GM12878 (cell line): Measurements from ENCODE around the gene ANK2. TPM values are rescaled to one million over a fixed set of nuclear protein-coding genes. Genes with fewer than 3 reads are reported as not detected.

Experiments used
- ATAC-seq: fragments of 200-7000 bp; cut with Tn5 transposase; 3 replicates; pipeline ENCODE4 v1.9.1; 2020; ENCODE audit warnings: mild to moderate bottlenecking, moderate library complexity
- BruUV-seq: library from RNA; stranded (reverse); fragments of 400-500 nt; replicated peaks from 2 replicates; lab custom pipeline; 2021; lab: Mats Ljungman, UMichigan
- CTCF ChIA-PET: fragments of 300-600 bp; sonication (Branson Sonifier 250); formaldehyde crosslinking; extraction: SDS; loops from one replicate; lab custom pipeline; 2021; ENCODE audit warnings: inconsistent platforms; lab: Yijun Ruan, JAX
- POLR2A ChIA-PET: fragments of 350-600 bp; formaldehyde crosslinking; extraction: SDS; loops from one replicate; lab custom pipeline; 2021; ENCODE audit warnings: inconsistent platforms; lab: Charles Lee
- RAD21 ChIA-PET: fragments of 300-600 bp; sonication (Branson Sonifier 250); formaldehyde crosslinking; loops from one replicate; lab custom pipeline; 2023; ENCODE audit warnings: antibody characterized with exemption; ENCODE audit not compliant: unreplicated experiment; lab: Charles Lee
- SMC1A ChIA-PET: fragments of 300-600 bp; sonication (Branson Sonifier 250); formaldehyde crosslinking; loops from one replicate; lab custom pipeline; 2023; ENCODE audit not compliant: unreplicated experiment, uncharacterized antibody; lab: Charles Lee
- DNase-seq: peaks from one replicate; pipeline ENCODE4 v3.0.0-alpha.2; 2011; ENCODE audit warnings: low read depth, low spot score
- FAIRE-seq: peaks from 3 replicates; lab custom pipeline; 2011; peaks lifted over from hg19 to GRCh38; lab: Jason Lieb, UNC
- H2AFZ ChIP-seq: 2 replicates; pipeline ENCODE4 v1.6.0; 2011; ENCODE audit warnings: low read depth, low read length, control low read depth; ENCODE audit not compliant: control insufficient read depth
- H3K27ac ChIP-seq: 2 replicates; pipeline ENCODE4 v1.5.1; 2011; ENCODE audit warnings: control low read depth; ENCODE audit not compliant: control insufficient read depth, insufficient read depth
- H3K27me3 ChIP-seq, 2 experiments: replicated peaks in 1 of 2; 2 replicates each; pipeline versions ENCODE4 v1.6.0 to v1.6.1; 2011; ENCODE audit warnings: low read length in 1 of 2; ENCODE audit not compliant: control insufficient read depth in 2 of 2, insufficient read depth in 2 of 2
- H3K36me3 ChIP-seq, 2 experiments: 2 replicates each; pipeline ENCODE4 v1.5.1; 2011; ENCODE audit warnings: low read length in 1 of 2; ENCODE audit not compliant: control insufficient read depth in 2 of 2, insufficient read depth in 2 of 2
- H3K4me1 ChIP-seq: 2 replicates; pipeline ENCODE4 v1.6.1; 2011; ENCODE audit warnings: mild to moderate bottlenecking, low read length, moderate library complexity, mixed read lengths; ENCODE audit not compliant: control insufficient read depth, insufficient read depth
- H3K4me2 ChIP-seq: 2 replicates; pipeline ENCODE4 v1.6.0; 2011; ENCODE audit warnings: control low read depth; ENCODE audit not compliant: control insufficient read depth, insufficient read depth
- H3K4me3 ChIP-seq: fragments of 200-600 bp; sonication (generic); 2 replicates; pipeline ENCODE4 v1.5.1; 2016
- H3K79me2 ChIP-seq: 2 replicates; pipeline ENCODE4 v1.6.0; 2011; ENCODE audit warnings: low read length; ENCODE audit not compliant: control insufficient read depth, insufficient read depth
- H3K9ac ChIP-seq: 2 replicates; pipeline ENCODE4 v1.8.0; 2011; ENCODE audit warnings: low read length, control low read depth, mixed read lengths; ENCODE audit not compliant: control insufficient read depth, insufficient read depth
- H3K9me3 ChIP-seq: replicated peaks from 3 replicates; pipeline ENCODE4 v1.5.1; 2011; ENCODE audit warnings: mild to moderate bottlenecking, low read length; ENCODE audit not compliant: control insufficient read depth, insufficient read depth
- H4K20me1 ChIP-seq: 2 replicates; pipeline ENCODE4 v1.6.0; 2011; ENCODE audit not compliant: control insufficient read depth, insufficient read depth
- ESRRA ChIP-seq: IDR thresholded peaks from 2 replicates; pipeline ENCODE4 v1.6.1; 2012; ENCODE audit warnings: mild to moderate bottlenecking, low read length, improper control_type of control experiment
- ETV6 ChIP-seq, 2 experiments: fragments of 450-650 bp in 1 of 2; IDR thresholded peaks in 1 of 2; conservative IDR thresholded peaks in 1 of 2; 2 replicates each; pipeline ENCODE4 v1.6.1; 2014; ENCODE audit warnings: antibody characterized with exemption in 1 of 2, borderline replicate concordance in 1 of 2, low read depth in 1 of 2, mild to moderate bottlenecking in 1 of 2, moderate library complexity in 1 of 2
- FOXK2 ChIP-seq: fragments of 450-650 bp; IDR thresholded peaks from 2 replicates; pipeline ENCODE4 v1.6.1; 2017; ENCODE audit warnings: mild to moderate bottlenecking, moderate library complexity
- IKZF1 ChIP-seq: fragments of 450-650 bp; conservative IDR thresholded peaks from 2 replicates; pipeline ENCODE4 v1.6.1; 2017; ENCODE audit warnings: antibody characterized with exemption, mild to moderate bottlenecking
- JUNB ChIP-seq: IDR thresholded peaks from 2 replicates; pipeline ENCODE4 v1.6.1; 2016; ENCODE audit warnings: antibody characterized with exemption, mild to moderate bottlenecking
- JUND ChIP-seq: IDR thresholded peaks from 2 replicates; pipeline ENCODE4 v1.6.1; 2012; ENCODE audit warnings: low read depth, mild to moderate bottlenecking, low read length, improper control_type of control experiment, moderate library complexity
- MYB ChIP-seq: fragments of 150-350 bp; IDR thresholded peaks from 2 replicates; pipeline ENCODE4 v1.6.1; 2014; ENCODE audit warnings: mild to moderate bottlenecking, low read depth, low read length, borderline replicate concordance
- RFX5 ChIP-seq: IDR thresholded peaks from 2 replicates; pipeline ENCODE4 v1.6.1; 2011; ENCODE audit warnings: low read depth, low read length, improper control_type of control experiment
- ZNF274 ChIP-seq: IDR thresholded peaks from one replicate; pipeline ENCODE4 v1.8.0; 2011; ENCODE audit not compliant: insufficient read length, insufficient read depth
- WGBS: methylation state at CpG from one replicate; pipeline ENCODE4 v1.1.6; 2016; ENCODE audit warnings: low lambda C conversion rate; ENCODE audit not compliant: insufficient replicate concordance, insufficient coverage; ENCODE audit errors: missing lambda C conversion rate; 5-methylcytosine and 5-hydroxymethylcytosine counted together
- in situ Hi-C: fragments of 300-500 bp; cut with MboI; formaldehyde crosslinking; loops from 9 replicates; pipeline ENCODE4 v1.14.3; 2018; ENCODE audit warnings: mixed read lengths
- intact Hi-C: fragments of 100-400 bp; cut with micrococcal nuclease; formaldehyde crosslinking; loops from one replicate; pipeline ENCODE4 v1.14.2; 2022; ENCODE audit not compliant: unreplicated experiment
- polyA plus RNA-seq, 11 experiments: library from polyadenylated mRNA; depleted of rRNA in 4 of 11; unstranded in 6 of 11; stranded (reverse) in 5 of 11; fragments of >200 nt; fragmentation: Nextera tagmentation in 4 of 11; fragmentation: Illumina TruSeq in 1 of 11; extraction: Ambion mirVana in 4 of 11; extraction: Trizol in 1 of 11; gene quantifications; 1 replicate in 1 of 11; 2 replicates in 10 of 11; pipeline versions ENCODE4 v1.2.1 to v1.2.3, GENCODE V29; 2011 to 2016; ENCODE audit warnings: inconsistent platforms in 2 of 11, missing spikeins in 2 of 11, low read depth in 1 of 11
- total RNA-seq, 4 experiments: library from RNA; depleted of rRNA in 3 of 4; stranded (reverse); fragments of >200 nt in 3 of 4; fragmentation: Illumina TruSeq in 1 of 4; extraction: Trizol in 1 of 4; gene quantifications; 2 replicates each; pipeline versions ENCODE4 v1.2.1 to v1.2.3, GENCODE V29; 2013 to 2021

ANK2 gene
- total and polyA plus RNA-seq, 10 of the 15 experiments (the other 5 are each of a cell fraction or from before 2014, with no cell fraction given): 1.6 to 13.0 (median 4.1) TPM

DNA sequence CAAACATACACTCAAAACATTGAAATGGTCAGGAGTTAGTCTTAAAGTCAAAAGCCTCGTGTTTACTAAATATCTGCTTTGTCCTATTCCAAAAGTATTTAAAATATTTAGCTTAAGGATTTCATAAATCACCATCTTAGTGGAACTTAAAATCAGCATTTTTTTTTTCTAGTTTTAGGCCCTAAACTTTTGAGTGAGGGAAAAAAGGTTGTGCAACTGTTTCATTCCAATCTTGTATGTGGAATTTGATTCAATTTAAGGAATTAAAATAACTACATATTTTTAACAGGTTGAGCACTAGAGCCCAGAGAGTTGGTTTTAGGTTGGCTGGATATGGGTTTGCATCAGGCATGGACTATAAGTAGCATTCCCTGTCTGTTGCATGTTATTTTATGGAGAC lies 35.7 kb upstream of the ANK2 start (continued):
- TF ChIP-seq IKZF1 (no peak), ETV6 (conservative IDR thresholded peaks at IDR 0.05 in 1 of 2, IDR thresholded peaks at IDR 0.05 in 1 of 2; ENCODE audit: borderline replicate concordance in 1 of 2, low read depth in 1 of 2) (no peak), ZNF274 (no peak), RFX5 (no peak), FOXK2 (no peak), MYB (no peak), ESRRA (no peak)

DNA sequence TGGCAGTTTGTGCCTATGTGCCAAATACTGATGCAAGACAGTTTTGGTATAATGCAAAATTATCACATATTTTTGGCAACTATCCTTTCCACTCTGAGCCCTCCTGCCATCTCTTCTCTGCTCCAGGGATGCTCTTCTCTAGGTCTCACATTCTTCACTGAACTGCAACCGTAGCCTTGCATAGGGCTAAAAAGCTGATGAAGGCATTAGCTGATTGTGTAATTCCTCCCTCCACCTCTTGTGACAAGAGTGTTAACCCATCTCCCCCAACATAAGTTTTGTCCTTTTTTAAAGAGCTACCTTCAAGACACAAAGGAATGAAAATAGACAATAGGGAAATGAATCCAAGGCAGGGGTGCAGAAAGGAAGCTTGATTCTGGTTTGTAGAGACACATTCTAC lies 33.1 kb upstream of the ANK2 start:
- 100% methylated on average over 1 of the region's 1 CpG for WGBS
- RAD21 ChIA-PET: no interaction called here
- H2AFZ ChIP-seq: no peak overlapping the region
- no peak for TF ChIP-seq JUNB
- no peak for TF ChIP-seq JUND
- TF ChIP-seq ETV6 (conservative IDR thresholded peaks at IDR 0.05 in 1 of 2, IDR thresholded peaks at IDR 0.05 in 1 of 2; ENCODE audit: borderline replicate concordance in 1 of 2, low read depth in 1 of 2): no peak
- TF ChIP-seq MYB: no peak
- ATAC-seq (no peak), DNase-seq (no peak), FAIRE-seq (no peak)
- CTCF ChIA-PET: interaction anchor here (0.6 kb wide), 1 partner anchor 16 kb away, joined by 4 read pairs; no protein-coding TSS in a partner anchor
- H3K4me2 ChIP-seq: no peak overlapping the region
- POLR2A ChIA-PET: no interaction called here
- no peaks in the 10 kb centered on the region for H3K4me1 ChIP-seq
- H3K79me2 ChIP-seq: no peaks in the 10 kb centered on the region
- no peaks in the 10 kb centered on the region for H4K20me1 ChIP-seq
- H3K4me3 ChIP-seq: no peak overlapping the region
- in situ Hi-C loops (no loop called here), intact Hi-C loops (no loop called here)
- no peaks in the 10 kb centered on the region for H3K36me3 ChIP-seq
- no TSS peak for BruUV-seq
- H3K9ac ChIP-seq: no peak overlapping the region
- SMC1A ChIA-PET: interaction anchor here (0.5 to 0.9 kb wide), 3 partner anchors 10 to 326 kb away, joined by 3 to 4 read pairs (median 3); no protein-coding TSS in a partner anchor
- no peaks in the 10 kb centered on the region for H3K27me3 ChIP-seq
- H3K9me3 ChIP-seq: no peaks in the 10 kb centered on the region
- no peak overlapping the region for H3K27ac ChIP-seq
